HEK293 (cell line): ENCODE results near the gene VPS36.
"Not testable (repeated sequence)": the region's sequence is repeated elsewhere in the genome, so short reads cannot be mapped to it uniquely, and the experiment has no call there.

Experiments used
- KLF8 ChIP-seq: fragments of 450-650 bp; formaldehyde crosslinking; IDR thresholded peaks from 2 replicates; pipeline ENCODE4 v1.5.1; 2016; ENCODE audit warnings: missing biosample characterization, missing genetic modification characterization
- ZNF114 ChIP-seq: fragments of 450-650 bp; formaldehyde crosslinking; IDR thresholded peaks from 2 replicates; pipeline ENCODE4 v1.5.0; 2017; ENCODE audit warnings: missing biosample characterization, missing genetic modification characterization
- ZNF449 ChIP-seq: fragments of 450-650 bp; formaldehyde crosslinking; IDR thresholded peaks from 2 replicates; pipeline ENCODE4 v1.5.1; 2017; ENCODE audit warnings: missing biosample characterization, mild to moderate bottlenecking, missing genetic modification characterization, moderate library complexity
- TF ChIP-seq, protein P1 (sequence below): fragments of 450-650 bp; formaldehyde crosslinking; IDR thresholded peaks from 2 replicates; pipeline ENCODE4 v1.5.1; 2016; ENCODE audit warnings: missing biosample characterization, missing genetic modification characterization, low read depth

- TF ChIP-seq, protein P1, sequence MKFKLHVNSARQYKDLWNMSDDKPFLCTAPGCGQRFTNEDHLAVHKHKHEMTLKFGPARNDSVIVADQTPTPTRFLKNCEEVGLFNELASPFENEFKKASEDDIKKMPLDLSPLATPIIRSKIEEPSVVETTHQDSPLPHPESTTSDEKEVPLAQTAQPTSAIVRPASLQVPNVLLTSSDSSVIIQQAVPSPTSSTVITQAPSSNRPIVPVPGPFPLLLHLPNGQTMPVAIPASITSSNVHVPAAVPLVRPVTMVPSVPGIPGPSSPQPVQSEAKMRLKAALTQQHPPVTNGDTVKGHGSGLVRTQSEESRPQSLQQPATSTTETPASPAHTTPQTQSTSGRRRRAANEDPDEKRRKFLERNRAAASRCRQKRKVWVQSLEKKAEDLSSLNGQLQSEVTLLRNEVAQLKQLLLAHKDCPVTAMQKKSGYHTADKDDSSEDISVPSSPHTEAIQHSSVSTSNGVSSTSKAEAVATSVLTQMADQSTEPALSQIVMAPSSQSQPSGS = not testable (repeated sequence)
- not testable (repeated sequence) for TF ChIP-seq ZNF114 (tag by site-specific recombination); KLF8; ZNF449 (tag by site-specific recombination)
These were observed 42.3 kb downstream of the VPS36 start for GRCh38 chr13:52408071-52408658.
